Neutrophil (primary cell): Measurements from ENCODE around the gene ADAMTS2.

Experiments
- H3K27ac ChIP-seq: fragments of 200-600 bp; sonication (generic); 2 replicates; pipeline ENCODE4 v1.5.1; 2016; ENCODE audit warnings: mild to moderate bottlenecking, moderate library complexity
- H3K27me3 ChIP-seq: fragments of 200-600 bp; sonication (generic); 2 replicates; pipeline ENCODE4 v1.6.0; 2016; ENCODE audit warnings: mild to moderate bottlenecking
- H3K36me3 ChIP-seq: fragments of 200-600 bp; sonication (generic); 2 replicates; pipeline ENCODE4 v1.5.1; 2017
- H3K4me1 ChIP-seq, 2 experiments: fragments of 200-600 bp in 1 of 2; sonication (generic) in 1 of 2; 1 replicate in 1 of 2; 2 replicates in 1 of 2; pipeline versions ENCODE4 v1.5.1 to v1.6.1; 2013 to 2016; ENCODE audit warnings: low read depth in 1 of 2, low read length in 1 of 2, mild to moderate bottlenecking in 1 of 2, moderate library complexity in 1 of 2; ENCODE audit not compliant: control insufficient read depth in 1 of 2, insufficient read depth in 1 of 2
- H3K4me3 ChIP-seq, 2 experiments: fragments of 200-600 bp in 1 of 2; sonication (generic) in 1 of 2; 1 replicate in 1 of 2; 2 replicates in 1 of 2; pipeline ENCODE4 v1.5.1; 2013 to 2016; ENCODE audit warnings: low read depth in 1 of 2, low read length in 1 of 2, mild to moderate bottlenecking in 1 of 2, moderate library complexity in 1 of 2
- H3K9me3 ChIP-seq: fragments of 200-600 bp; sonication (generic); 2 replicates; pipeline ENCODE4 v1.5.1; 2016
- TF ChIP-seq, protein P1 (sequence below): fragments of 200-600 bp; sonication (generic); IDR thresholded peaks from 2 replicates; pipeline ENCODE4 v1.5.1; 2016; ENCODE audit warnings: antibody characterized with exemption

Gene ADAMTS2

GRCh38 chr5:179187681-179188575 lies 157.3 kb downstream of the ADAMTS2 start:
- no peaks in the 10 kb centered on the region for H3K9me3 ChIP-seq
- H3K27ac ChIP-seq = no peak overlapping the region
- TF ChIP-seq, protein P1, sequence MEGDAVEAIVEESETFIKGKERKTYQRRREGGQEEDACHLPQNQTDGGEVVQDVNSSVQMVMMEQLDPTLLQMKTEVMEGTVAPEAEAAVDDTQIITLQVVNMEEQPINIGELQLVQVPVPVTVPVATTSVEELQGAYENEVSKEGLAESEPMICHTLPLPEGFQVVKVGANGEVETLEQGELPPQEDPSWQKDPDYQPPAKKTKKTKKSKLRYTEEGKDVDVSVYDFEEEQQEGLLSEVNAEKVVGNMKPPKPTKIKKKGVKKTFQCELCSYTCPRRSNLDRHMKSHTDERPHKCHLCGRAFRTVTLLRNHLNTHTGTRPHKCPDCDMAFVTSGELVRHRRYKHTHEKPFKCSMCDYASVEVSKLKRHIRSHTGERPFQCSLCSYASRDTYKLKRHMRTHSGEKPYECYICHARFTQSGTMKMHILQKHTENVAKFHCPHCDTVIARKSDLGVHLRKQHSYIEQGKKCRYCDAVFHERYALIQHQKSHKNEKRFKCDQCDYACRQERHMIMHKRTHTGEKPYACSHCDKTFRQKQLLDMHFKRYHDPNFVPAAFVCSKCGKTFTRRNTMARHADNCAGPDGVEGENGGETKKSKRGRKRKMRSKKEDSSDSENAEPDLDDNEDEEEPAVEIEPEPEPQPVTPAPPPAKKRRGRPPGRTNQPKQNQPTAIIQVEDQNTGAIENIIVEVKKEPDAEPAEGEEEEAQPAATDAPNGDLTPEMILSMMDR = no peak
- H3K36me3 ChIP-seq = no peaks in the 10 kb centered on the region
- peaks cover 2% of the 10 kb centered on the region for H3K27me3 ChIP-seq
- no peaks in the 10 kb centered on the region for H3K4me1 ChIP-seq
- H3K4me3 ChIP-seq = no peak overlapping the region

DNA sequence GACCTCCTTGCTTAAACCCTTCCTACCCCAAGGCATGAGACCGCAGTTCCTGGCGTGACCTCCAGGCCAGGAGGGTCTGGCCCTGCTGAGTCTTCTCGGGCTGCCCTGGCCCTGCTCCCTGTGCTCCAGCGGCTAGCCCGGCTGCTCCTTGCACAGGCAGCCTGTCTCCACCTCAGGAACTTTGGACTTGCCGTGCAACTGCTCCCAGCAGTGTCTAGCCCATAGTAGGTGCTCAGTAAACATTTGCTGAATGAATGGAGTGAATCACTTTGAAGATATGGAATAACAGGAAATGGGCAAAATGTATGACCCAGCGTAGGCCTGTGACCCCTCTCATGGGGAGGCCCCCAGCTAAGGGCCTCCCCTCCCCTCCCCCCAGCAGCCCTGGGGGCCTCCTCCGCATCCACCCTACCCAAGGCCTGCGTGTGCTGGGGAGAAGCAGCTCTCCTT lies 158.0 kb downstream of the ADAMTS2 start:
- Histone ChIP-seq H3K9me3 (no peaks in the 10 kb centered on the region), H3K4me1 (no peaks in the 10 kb centered on the region), H3K36me3 (no peaks in the 10 kb centered on the region), H3K4me3 (no peak overlapping the region), H3K27me3 (peaks cover 8% of the 10 kb centered on the region), H3K27ac (no peak overlapping the region)
- TF ChIP-seq, protein P1 = no peak

GRCh38 chr5:179186801-179187200 lies 158.5 kb downstream of the ADAMTS2 start:
- H3K36me3 ChIP-seq = no peaks in the 10 kb centered on the region
- H3K4me1 ChIP-seq = no peaks in the 10 kb centered on the region
- TF ChIP-seq, protein P1 = no peak
- no peak overlapping the region for H3K27ac ChIP-seq
- H3K27me3 ChIP-seq = peaks cover 13% of the 10 kb centered on the region
- no peak overlapping the region for H3K4me3 ChIP-seq
- no peaks in the 10 kb centered on the region for H3K9me3 ChIP-seq

DNA sequence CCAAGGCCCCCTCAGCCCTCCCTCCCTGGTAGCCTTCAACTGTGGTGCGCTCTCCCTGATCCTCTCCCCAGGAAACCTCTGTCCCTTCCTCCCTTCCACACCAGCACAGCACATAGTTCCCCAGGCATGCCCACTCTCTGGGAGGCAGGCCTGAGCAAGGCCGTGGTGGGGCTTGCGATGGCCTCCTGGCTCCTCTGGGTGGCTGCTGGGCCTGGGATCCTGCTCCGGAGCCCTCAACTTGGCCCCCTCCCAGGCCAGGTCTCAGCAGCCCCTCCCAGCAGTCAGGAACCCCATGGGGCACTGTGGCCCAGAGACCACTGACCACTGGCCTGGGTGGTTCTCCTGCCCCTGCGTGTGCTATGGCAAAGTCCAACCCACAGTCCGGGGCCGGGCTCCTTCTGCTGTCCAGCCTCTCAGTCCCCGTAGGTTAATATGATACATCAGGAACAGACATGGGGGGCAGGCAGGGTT lies 159.3 kb downstream of the ADAMTS2 start:
- Histone ChIP-seq H3K27ac (no peak overlapping the region), H3K4me1 (no peaks in the 10 kb centered on the region), H3K9me3 (no peaks in the 10 kb centered on the region), H3K4me3 (no peak overlapping the region), H3K36me3 (no peaks in the 10 kb centered on the region), H3K27me3 (peaks cover 17% of the 10 kb centered on the region)
- TF ChIP-seq, protein P1 = no peak

GRCh38 chr5:179185256-179185940 lies 159.9 kb downstream of the ADAMTS2 start:
- no peak overlapping the region for H3K27ac ChIP-seq
- no peaks in the 10 kb centered on the region for H3K36me3 ChIP-seq
- H3K4me3 ChIP-seq = no peak overlapping the region
- H3K27me3 ChIP-seq = peaks cover 17% of the 10 kb centered on the region
- TF ChIP-seq, protein P1 = no peak
- no peaks in the 10 kb centered on the region for H3K4me1 ChIP-seq
- no peaks in the 10 kb centered on the region for H3K9me3 ChIP-seq
